ENCODE results near the gene C7orf57. TPM values are rescaled to one million over a fixed set of nuclear protein-coding genes. Genes with fewer than 3 reads are reported as not detected.

C7orf57 gene
- total RNA-seq, 4 donors from 2014 or later: not detected

- Histone ChIP-seq H3K27me3 (no peaks in the 10 kb centered on the region), H3K36me3 (peaks cover 0 to 41% (median 13%) of the 10 kb centered on the region in 4 donors), H3K27ac (no peak overlapping the region), H3K9me3 (no peaks in the 10 kb centered on the region), H3K4me3 (no peak overlapping the region), H3K4me1 (peaks cover 0 to 4% (median 0%) of the 10 kb centered on the region in 4 donors)
- intact Hi-C loops (cut with DNase I; ENCODE audit: low total_unique reads) (no loop called here), in situ Hi-C loops (cut with MboI; ENCODE audit: low pct_ligation_motif_present in 1 of 4, low pct_unique_long_range_greater_than_20kb in 1 of 4, low sequenced_read_pairs in 3 of 4) (no loop called here)
- TF ChIP-seq POLR2AphosphoS5 (IDR thresholded peaks at IDR 0.05): no peak
- no peak for TF ChIP-seq POLR2A (IDR thresholded peaks at IDR 0.05)
- TF ChIP-seq, protein P1, sequence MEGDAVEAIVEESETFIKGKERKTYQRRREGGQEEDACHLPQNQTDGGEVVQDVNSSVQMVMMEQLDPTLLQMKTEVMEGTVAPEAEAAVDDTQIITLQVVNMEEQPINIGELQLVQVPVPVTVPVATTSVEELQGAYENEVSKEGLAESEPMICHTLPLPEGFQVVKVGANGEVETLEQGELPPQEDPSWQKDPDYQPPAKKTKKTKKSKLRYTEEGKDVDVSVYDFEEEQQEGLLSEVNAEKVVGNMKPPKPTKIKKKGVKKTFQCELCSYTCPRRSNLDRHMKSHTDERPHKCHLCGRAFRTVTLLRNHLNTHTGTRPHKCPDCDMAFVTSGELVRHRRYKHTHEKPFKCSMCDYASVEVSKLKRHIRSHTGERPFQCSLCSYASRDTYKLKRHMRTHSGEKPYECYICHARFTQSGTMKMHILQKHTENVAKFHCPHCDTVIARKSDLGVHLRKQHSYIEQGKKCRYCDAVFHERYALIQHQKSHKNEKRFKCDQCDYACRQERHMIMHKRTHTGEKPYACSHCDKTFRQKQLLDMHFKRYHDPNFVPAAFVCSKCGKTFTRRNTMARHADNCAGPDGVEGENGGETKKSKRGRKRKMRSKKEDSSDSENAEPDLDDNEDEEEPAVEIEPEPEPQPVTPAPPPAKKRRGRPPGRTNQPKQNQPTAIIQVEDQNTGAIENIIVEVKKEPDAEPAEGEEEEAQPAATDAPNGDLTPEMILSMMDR (IDR thresholded peaks at IDR 0.05): no peak
- no peak for TF ChIP-seq EP300 (IDR thresholded peaks at IDR 0.05; ENCODE audit: low read depth)
- no peak for DNase-seq
- WGBS, 2 donors (ENCODE audit: low coverage in 1 of 2): 100% methylated on average over 2 to 4 of the region's 4 CpGs
Measured at GRCh38 chr7:48102530-48102929, 67.2 kb downstream of the C7orf57 start.

GRCh38 chr7:48105045-48105444 lies 69.7 kb downstream of the C7orf57 start:
- Histone ChIP-seq H3K9me3 (no peaks in the 10 kb centered on the region), H3K27me3 (no peaks in the 10 kb centered on the region), H3K4me3 (no peak overlapping the region), H3K4me1 (no peaks in the 10 kb centered on the region), H3K27ac (no peak overlapping the region), H3K36me3 (peaks cover 0 to 34% (median 16%) of the 10 kb centered on the region in 4 donors)
- WGBS, 2 donors (ENCODE audit: low coverage in 1 of 2): 96 to 100% methylated on average over 3 to 5 of the region's 5 CpGs
- TF ChIP-seq, protein P1 (IDR thresholded peaks at IDR 0.05): no peak
- TF ChIP-seq POLR2A (IDR thresholded peaks at IDR 0.05): no peak
- TF ChIP-seq EP300 (IDR thresholded peaks at IDR 0.05; ENCODE audit: low read depth): no peak
- no peak for TF ChIP-seq POLR2AphosphoS5 (IDR thresholded peaks at IDR 0.05)
- in situ Hi-C loops (cut with MboI; ENCODE audit: low pct_ligation_motif_present in 1 of 4, low pct_unique_long_range_greater_than_20kb in 1 of 4, low sequenced_read_pairs in 3 of 4) (loop anchor here in 1 of 4 donors (5.0 kb wide), 2 partner anchors 118 to 163 kb away; no protein-coding TSS in a partner anchor), intact Hi-C loops (cut with DNase I; ENCODE audit: low total_unique reads) (no loop called here)
- no peak for DNase-seq

DNA sequence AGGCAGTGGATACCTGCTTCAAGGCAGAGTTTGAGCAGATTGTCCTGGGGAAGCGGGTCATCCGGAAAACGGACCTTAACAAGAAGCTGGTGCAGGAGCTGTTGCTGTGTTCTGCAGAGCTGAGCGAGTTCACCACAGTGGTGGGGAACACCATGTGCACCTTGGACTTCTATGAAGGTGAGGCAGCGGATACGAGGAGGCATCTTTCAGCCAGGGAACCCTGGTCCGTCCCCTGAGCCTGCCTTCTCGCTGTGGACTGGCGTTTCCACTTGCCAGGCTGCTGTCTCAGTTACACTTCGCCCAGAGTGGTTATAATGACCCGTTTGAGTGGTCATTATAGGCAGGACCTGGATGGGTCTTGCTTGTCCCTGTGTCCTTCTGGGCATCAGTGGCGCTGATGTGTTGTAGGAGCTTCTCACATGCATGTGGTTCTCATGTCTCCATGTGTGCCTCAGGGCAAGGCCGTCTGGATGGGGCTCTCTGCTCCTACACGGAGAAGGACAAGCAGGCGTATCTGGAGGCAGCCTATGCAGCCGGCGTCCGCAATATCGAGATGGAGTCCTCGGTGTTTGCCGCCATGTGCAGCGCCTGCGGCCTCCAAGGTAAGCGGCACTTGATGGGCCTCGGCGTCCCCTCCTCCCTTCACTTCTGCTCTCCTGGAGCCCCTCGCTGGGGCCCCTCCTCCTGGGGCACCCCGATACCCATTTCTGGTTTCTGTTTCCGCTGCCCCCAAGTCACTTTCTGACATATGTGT lies 71.7 kb downstream of the C7orf57 start:
- 96% methylated on average over 29 of the region's 29 CpGs; no CpG with 5 or more reads in 1 of the 2 donors for WGBS, 2 donors (ENCODE audit: low coverage in 1 of 2)
- H3K4me3 ChIP-seq: no peak overlapping the region
- DNase-seq: no peak
- intact Hi-C loops (cut with DNase I; ENCODE audit: low total_unique reads) (no loop called here), in situ Hi-C loops (cut with MboI; ENCODE audit: low pct_ligation_motif_present in 1 of 4, low pct_unique_long_range_greater_than_20kb in 1 of 4, low sequenced_read_pairs in 3 of 4) (loop anchor here in 1 of 4 donors (5.0 kb wide), 2 partner anchors 120 to 165 kb away; no protein-coding TSS in a partner anchor)
- peaks cover 0 to 31% (median 13%) of the 10 kb centered on the region in 4 donors for H3K36me3 ChIP-seq
- TF ChIP-seq POLR2AphosphoS5 (IDR thresholded peaks at IDR 0.05) (no peak), POLR2A (IDR thresholded peaks at IDR 0.05) (no peak), EP300 (IDR thresholded peaks at IDR 0.05; ENCODE audit: low read depth) (no peak)
- TF ChIP-seq, protein P1 (IDR thresholded peaks at IDR 0.05): no peak
- H3K27ac ChIP-seq: no peak overlapping the region
- H3K4me1 ChIP-seq: no peaks in the 10 kb centered on the region
- no peaks in the 10 kb centered on the region for H3K9me3 ChIP-seq
- no peaks in the 10 kb centered on the region for H3K27me3 ChIP-seq

- Histone ChIP-seq H3K9me3 (no peaks in the 10 kb centered on the region), H3K36me3 (peaks cover 0 to 31% (median 8%) of the 10 kb centered on the region in 4 donors), H3K27ac (no peak overlapping the region), H3K4me3 (no peak overlapping the region), H3K27me3 (no peaks in the 10 kb centered on the region), H3K4me1 (no peaks in the 10 kb centered on the region)
- in situ Hi-C loops (cut with MboI; ENCODE audit: low pct_ligation_motif_present in 1 of 4, low pct_unique_long_range_greater_than_20kb in 1 of 4, low sequenced_read_pairs in 3 of 4): loop anchor here in 1 of 4 donors (5.0 kb wide), 2 partner anchors 121 to 166 kb away; no protein-coding TSS in a partner anchor
- 93% methylated on average over 18 of the region's 18 CpGs; no CpG with 5 or more reads in 1 of the 2 donors for WGBS, 2 donors (ENCODE audit: low coverage in 1 of 2)
- DNase-seq: no peak
- TF ChIP-seq POLR2AphosphoS5 (IDR thresholded peaks at IDR 0.05) (no peak), POLR2A (IDR thresholded peaks at IDR 0.05) (no peak), EP300 (IDR thresholded peaks at IDR 0.05; ENCODE audit: low read depth) (no peak)
- TF ChIP-seq, protein P1 (IDR thresholded peaks at IDR 0.05): no peak
- intact Hi-C loops (cut with DNase I; ENCODE audit: low total_unique reads): no loop called here
Measured at GRCh38 chr7:48107926-48108472, 72.7 kb downstream of the C7orf57 start.
